H1 (cell line): ENCODE measurements around the gene RERE. TPM values are rescaled to one million over a fixed set of nuclear protein-coding genes. Genes with fewer than 3 reads are reported as not detected.
A peak's percentile ranks its signal among the peaks of the same experiment; 100 is the strongest.

Source experiments
- CTCF ChIA-PET: fragments of 300-600 bp; sonication (Branson Sonifier 250); formaldehyde crosslinking; loops from one replicate; lab custom pipeline; 2021; ENCODE audit not compliant: partially characterized antibody; lab: Charles Lee
- POLR2A ChIA-PET: fragments of 300-600 bp; sonication (Branson Sonifier 250); formaldehyde crosslinking; loops from one replicate; lab custom pipeline; 2021; ENCODE audit warnings: inconsistent platforms; ENCODE audit not compliant: partially characterized antibody; lab: Charles Lee
- DNase-seq, 2 experiments: peaks; one replicate each; pipeline versions ENCODE4 v3.0.0 to v3.0.0-alpha.2; 2010 to 2022; ENCODE audit warnings: low spot score in 2 of 2, low read depth in 1 of 2, mixed read lengths in 1 of 2
- FAIRE-seq: peaks from 2 replicates; lab custom pipeline; 2011; peaks lifted over from hg19 to GRCh38; lab: Jason Lieb, UNC
- H2AFZ ChIP-seq: 2 replicates; pipeline ENCODE4 v1.8.1; 2012; ENCODE audit warnings: low read length, inconsistent platforms
- H2AK5ac ChIP-seq: 2 replicates; pipeline ENCODE4 v1.6.1; 2013; ENCODE audit warnings: low read depth, low read length
- H2BK120ac ChIP-seq: replicated peaks from 2 replicates; pipeline ENCODE3; 2013; ENCODE audit warnings: low read depth, low read length, inconsistent platforms
- H2BK12ac ChIP-seq: 2 replicates; pipeline ENCODE4 v1.6.1; 2013; ENCODE audit warnings: low read depth, low read length
- H2BK15ac ChIP-seq: 2 replicates; pipeline ENCODE4 v1.6.1; 2013; ENCODE audit warnings: low read length
- H2BK20ac ChIP-seq: 2 replicates; pipeline ENCODE4 v1.6.1; 2013; ENCODE audit warnings: low read length
- H2BK5ac ChIP-seq: 2 replicates; pipeline ENCODE4 v1.6.1; 2013; ENCODE audit warnings: low read depth, low read length
- H3K14ac ChIP-seq: 2 replicates; pipeline ENCODE4 v1.6.1; 2013; ENCODE audit warnings: inconsistent platforms; ENCODE audit not compliant: insufficient read length
- H3K18ac ChIP-seq: 2 replicates; pipeline ENCODE4 v1.6.1; 2013; ENCODE audit warnings: low read length; ENCODE audit errors: extremely low read depth
- H3K23ac ChIP-seq: 2 replicates; pipeline ENCODE4 v1.6.1; 2013; ENCODE audit warnings: inconsistent platforms; ENCODE audit not compliant: insufficient read length
- H3K23me2 ChIP-seq: 2 replicates; pipeline ENCODE4 v1.6.1; 2013; ENCODE audit warnings: low read depth, low read length
- H3K27ac ChIP-seq: 2 replicates; pipeline ENCODE4 v1.6.1; 2011; ENCODE audit warnings: low read depth, low read length, inconsistent platforms
- H3K27me3 ChIP-seq, 4 experiments: replicated peaks in 1 of 4; 1 replicate in 1 of 4; 2 replicates in 3 of 4; pipeline versions ENCODE4 v1.6.1 to v1.8.1; 2011 to 2013; ENCODE audit warnings: low read length in 3 of 4, mild to moderate bottlenecking in 3 of 4, inconsistent platforms in 2 of 4, mixed read lengths in 2 of 4, moderate library complexity in 1 of 4; ENCODE audit not compliant: control insufficient read depth in 3 of 4, insufficient read depth in 3 of 4; ENCODE audit errors: extremely low read depth in 1 of 4
- H3K36me3 ChIP-seq, 4 experiments: 2 replicates each; pipeline versions ENCODE4 v1.6.1 to v1.8.1; 2011 to 2013; ENCODE audit warnings: mild to moderate bottlenecking in 4 of 4, low read length in 3 of 4, moderate library complexity in 2 of 4, control low read depth in 1 of 4, inconsistent platforms in 1 of 4; ENCODE audit not compliant: insufficient read depth in 4 of 4, control insufficient read depth in 2 of 4
- H3K4ac ChIP-seq: replicated peaks from 2 replicates; pipeline ENCODE3; 2013; ENCODE audit warnings: low read length, low read depth, mixed read lengths, inconsistent platforms; ENCODE audit not compliant: insufficient read length
- H3K4me1 ChIP-seq, 4 experiments: replicated peaks in 1 of 4; 1 replicate in 1 of 4; 2 replicates in 3 of 4; pipeline versions ENCODE4 v1.6.1 to v1.8.1; 2011 to 2013; ENCODE audit warnings: low read length in 3 of 4, inconsistent platforms in 2 of 4, mixed read lengths in 1 of 4; ENCODE audit not compliant: insufficient read depth in 4 of 4, control insufficient read depth in 3 of 4
- H3K4me2 ChIP-seq, 2 experiments: 2 replicates each; pipeline versions ENCODE4 v1.6.1 to v1.8.1; 2011 to 2013; ENCODE audit warnings: low read depth in 2 of 2, low read length in 2 of 2, control low read depth in 1 of 2, inconsistent platforms in 1 of 2, mild to moderate bottlenecking in 1 of 2; ENCODE audit not compliant: insufficient read depth in 1 of 2
- H3K4me3 ChIP-seq, 4 experiments: fragments of 200-600, 300-600 bp in 1 of 4; sonication (generic), shearing (Covaris generic), sonication (Bioruptor Twin) in 1 of 4; 2 replicates each; pipeline versions ENCODE4 v1.5.1 to v1.8.1; 2011 to 2016; ENCODE audit warnings: low read length in 4 of 4, low read depth in 3 of 4, control low read depth in 2 of 4, inconsistent platforms in 2 of 4, mild to moderate bottlenecking in 2 of 4, mixed read lengths in 1 of 4, moderate library complexity in 1 of 4; ENCODE audit not compliant: insufficient read depth in 2 of 4; ENCODE audit errors: extremely low read depth in 1 of 4
- H3K56ac ChIP-seq: replicated peaks from 2 replicates; pipeline ENCODE3; 2013; ENCODE audit warnings: low read depth, mild to moderate bottlenecking, mixed read lengths, low read length, inconsistent platforms; ENCODE audit not compliant: insufficient read length
- H3K79me1 ChIP-seq: 2 replicates; pipeline ENCODE4 v1.6.1; 2013; ENCODE audit warnings: low read depth, low read length, control low read depth
- H3K79me2 ChIP-seq, 2 experiments: 2 replicates each; pipeline versions ENCODE4 v1.6.1 to v1.8.1; 2012 to 2013; ENCODE audit warnings: low read length in 2 of 2, mild to moderate bottlenecking in 2 of 2, inconsistent platforms in 1 of 2; ENCODE audit not compliant: insufficient read depth in 2 of 2, control insufficient read depth in 1 of 2
- H3K9ac ChIP-seq, 4 experiments: replicated peaks in 1 of 4; 1 replicate in 1 of 4; 2 replicates in 3 of 4; pipeline versions ENCODE4 v1.6.1 to v1.8.1; 2011 to 2013; ENCODE audit warnings: low read depth in 3 of 4, low read length in 3 of 4, control low read depth in 2 of 4, mild to moderate bottlenecking in 2 of 4, moderate library complexity in 2 of 4, inconsistent platforms in 1 of 4; ENCODE audit errors: extremely low read depth in 1 of 4
- H3K9me3 ChIP-seq, 2 experiments: 2 replicates each; pipeline versions ENCODE4 v1.6.1 to v1.8.1; 2012 to 2013; ENCODE audit warnings: mild to moderate bottlenecking in 2 of 2, moderate library complexity in 2 of 2, control low read depth in 1 of 2, inconsistent platforms in 1 of 2, low read depth in 1 of 2, low read length in 1 of 2, mixed read lengths in 1 of 2; ENCODE audit not compliant: insufficient read depth in 2 of 2
- H4K20me1 ChIP-seq, 2 experiments: replicated peaks in 1 of 2; 2 replicates each; pipeline versions ENCODE3 to v1.8.1; 2011 to 2013; ENCODE audit warnings: inconsistent platforms in 2 of 2, low read length in 2 of 2, mild to moderate bottlenecking in 1 of 2; ENCODE audit not compliant: insufficient read depth in 2 of 2, control insufficient read depth in 1 of 2
- H4K5ac ChIP-seq: 2 replicates; pipeline ENCODE4 v1.6.1; 2013; ENCODE audit warnings: low read length, low read depth, mixed read lengths, inconsistent platforms; ENCODE audit not compliant: insufficient read length
- H4K8ac ChIP-seq: 2 replicates; pipeline ENCODE4 v1.8.0; 2013; ENCODE audit warnings: mild to moderate bottlenecking, moderate library complexity, low read length, inconsistent platforms; ENCODE audit not compliant: insufficient read depth; ENCODE audit errors: extremely low read depth
- H4K91ac ChIP-seq: replicated peaks from 2 replicates; pipeline ENCODE3; 2013; ENCODE audit warnings: low read length, mixed read lengths, inconsistent platforms; ENCODE audit not compliant: insufficient read length
- CHD1 ChIP-seq: IDR thresholded peaks from 2 replicates; pipeline ENCODE4 v1.6.1; 2012; ENCODE audit warnings: low read depth, low read length, improper control_type of control experiment
- GABPA ChIP-seq: IDR thresholded peaks from 2 replicates; pipeline ENCODE4 v1.6.1; 2011; ENCODE audit warnings: mild to moderate bottlenecking, low read length, moderate library complexity, borderline replicate concordance; ENCODE audit not compliant: insufficient read depth
- whole genome bisulfite sequencing, 2 experiments: shearing (Covaris generic) in 1 of 2; methylation state at CpG; one replicate each; pipeline versions ENCODE4 v1.1.6 to v1.1.7; 2013 to 2015; ENCODE audit warnings: low lambda C conversion rate in 2 of 2, mixed read lengths in 2 of 2, inconsistent platforms in 1 of 2, low coverage in 1 of 2, missing lambda C conversion rate in 1 of 2; ENCODE audit not compliant: insufficient replicate concordance in 2 of 2, insufficient coverage in 1 of 2, insufficient read length in 1 of 2; ENCODE audit errors: extremely low coverage in 1 of 2, missing lambda C conversion rate in 1 of 2; 5-methylcytosine and 5-hydroxymethylcytosine counted together
- polyA plus RNA-seq, 7 experiments: library from polyadenylated mRNA; depleted of rRNA in 3 of 7; stranded (reverse) in 5 of 7; unstranded in 2 of 7; fragments of >200 nt in 5 of 7; fragments of 200-250 nt in 2 of 7; gene quantifications; 1 replicate in 5 of 7; 2 replicates in 1 of 7; 4 replicates in 1 of 7; pipeline versions ENCODE4 v1.2.1 to v1.2.3, GENCODE V29; 2011 to 2013; ENCODE audit warnings: missing spikeins in 2 of 7, mixed read lengths in 2 of 7
- total RNA-seq: library from RNA; stranded (reverse); fragmentation: NEBNext Ultra II Directional; extraction: Animal tissue kit (Norgen Biotek cat#: 25700); gene quantifications from 2 replicates; pipeline ENCODE4 v1.2.1, GENCODE V29; 2021

RERE gene
- total and polyA plus RNA-seq, 2 of the 8 experiments (the other 6 are each of a cell fraction or from before 2014, with no cell fraction given) = 15.3 to 142 TPM

DNA sequence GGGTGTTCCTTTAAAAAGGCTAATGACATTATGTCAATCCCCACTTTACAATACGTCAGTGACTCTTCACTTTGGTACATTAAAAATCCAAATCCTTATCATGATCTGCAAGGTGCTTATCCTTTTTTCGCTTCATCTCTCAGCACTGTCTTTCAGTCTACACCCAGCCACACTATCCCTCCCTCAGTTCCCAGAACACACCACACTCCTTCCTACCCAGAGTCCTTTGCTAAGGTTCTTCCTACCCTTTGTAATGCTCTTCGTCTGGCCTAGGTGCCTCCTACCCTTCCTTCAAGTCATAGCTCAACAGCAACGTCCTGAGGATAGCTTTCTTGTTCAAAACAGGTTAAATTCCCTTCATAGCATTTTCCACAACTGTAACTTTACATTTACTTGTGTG is 152.6 kb downstream of the RERE start:
- no peak overlapping the region for H2AFZ ChIP-seq
- H3K4ac ChIP-seq = no peak overlapping the region
- no peak overlapping the region for H4K91ac ChIP-seq
- DNase-seq = no peak
- no peak overlapping the region for H4K5ac ChIP-seq
- H2BK20ac ChIP-seq = no peak overlapping the region
- H4K20me1 ChIP-seq = peaks cover 42 to 58% of the 10 kb centered on the region in 2 experiments
- no peak overlapping the region for H3K27ac ChIP-seq
- H2AK5ac ChIP-seq = no peak overlapping the region
- FAIRE-seq = no peak
- H3K4me1 ChIP-seq = peaks cover 0 to 35% (median 13%) of the 10 kb centered on the region in 4 experiments; a peak in 4 of 7 replicates
- H4K8ac ChIP-seq = no peak overlapping the region
- ChIA-PET CTCF (interaction anchor here (1.0 to 1.5 kb wide), 3 partner anchors 25 to 63 kb away, joined by 3 to 4 read pairs (median 4); no protein-coding TSS in a partner anchor), POLR2A (interaction anchor here (0.9 to 1.2 kb wide), 2 partner anchors 39 to 106 kb away, joined by 3 to 6 read pairs; no protein-coding TSS in a partner anchor)
- H3K23ac ChIP-seq = no peak overlapping the region
- H3K14ac ChIP-seq = no peak overlapping the region
- no peak overlapping the region for H2BK5ac ChIP-seq
- H3K56ac ChIP-seq = no peak overlapping the region
- H3K27me3 ChIP-seq = no peaks in the 10 kb centered on the region
- no peak overlapping the region for H2BK120ac ChIP-seq
- no peaks in the 10 kb centered on the region for H3K36me3 ChIP-seq
- no peak overlapping the region for H2BK12ac ChIP-seq
- no peak for TF ChIP-seq GABPA
- no peak for TF ChIP-seq CHD1
- no peak overlapping the region for H2BK15ac ChIP-seq
- H3K79me1 ChIP-seq = peaks cover 20% of the 10 kb centered on the region
- H3K79me2 ChIP-seq = peaks cover 56 to 100% of the 10 kb centered on the region in 2 experiments
- H3K4me2 ChIP-seq = no peak overlapping the region
- no peaks in the 10 kb centered on the region for H3K23me2 ChIP-seq
- H3K18ac ChIP-seq = peak overlapping the region; percentile 28; the same call in 1 of the 2 replicates
- WGBS, 2 experiments = 86% methylated on average over 4 of the region's 4 CpGs; no CpG with 5 or more reads in 1 of the 2 experiments
- H3K4me3 ChIP-seq = no peak overlapping the region
- no peak overlapping the region for H3K9ac ChIP-seq
- H3K9me3 ChIP-seq = no peaks in the 10 kb centered on the region
